GM18520 (cell line): ENCODE results near the gene MROH8.
A peak's percentile ranks its signal among the peaks of the same experiment; 100 is the strongest.

Experiments
- ATAC-seq: cut with Tn5 transposase; IDR thresholded peaks from one replicate; pipeline ENCODE4 v1.9.1; 2021; ENCODE audit not compliant: unreplicated experiment

The MROH8 gene

DNA sequence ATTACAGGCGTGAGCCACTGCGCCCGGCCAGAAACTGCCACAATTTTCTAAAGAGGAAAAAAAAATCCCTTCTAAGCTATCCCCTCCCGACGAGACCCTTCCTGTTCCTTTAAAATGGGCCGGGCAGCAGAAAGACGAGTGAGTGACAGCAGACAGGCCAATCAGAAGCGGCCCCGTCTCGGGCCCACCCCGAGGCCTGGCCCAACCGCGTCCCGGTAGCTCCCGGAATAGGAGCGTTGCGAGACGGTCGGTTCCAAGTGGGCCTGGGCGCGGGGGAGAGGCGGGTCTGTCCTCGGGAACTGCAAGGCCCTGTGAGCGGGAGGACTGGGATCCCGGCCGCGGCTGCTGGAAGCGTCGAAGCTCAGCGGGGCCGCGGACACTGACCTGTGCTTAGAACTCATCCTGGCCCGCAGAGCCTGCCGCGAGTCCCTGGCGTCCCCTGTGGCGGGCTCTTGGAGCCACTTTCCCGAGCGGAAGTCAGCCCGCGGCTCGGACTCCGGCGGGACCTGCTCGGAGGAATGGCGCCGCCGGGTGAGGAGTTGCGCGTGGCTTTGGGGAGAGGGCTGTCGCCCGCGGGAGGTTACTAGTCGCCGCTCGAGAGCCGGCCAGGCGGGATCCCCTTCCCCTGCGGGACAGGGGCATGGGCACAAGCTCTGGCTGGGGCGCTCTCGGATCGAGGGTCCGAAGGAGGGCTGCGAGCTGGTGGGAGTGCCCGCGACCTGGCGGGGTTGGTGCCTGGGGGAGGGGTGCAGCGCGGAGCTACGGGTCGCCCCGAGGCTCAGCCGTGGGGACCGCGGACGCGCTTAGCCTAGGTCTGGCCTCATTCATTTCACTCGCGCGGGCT is at the start of gene MROH8, which contains the start of gene RPN2:
TSS of gene MROH8 (minus strand) at position 710 of the 844 bp plus-strand sequence.
TSS of gene RPN2 (plus strand) at position 492 of the 844 bp plus-strand sequence. CDS start at position 519, 27 bp downstream.
- ATAC-seq, result peak; percentile 85

DNA sequence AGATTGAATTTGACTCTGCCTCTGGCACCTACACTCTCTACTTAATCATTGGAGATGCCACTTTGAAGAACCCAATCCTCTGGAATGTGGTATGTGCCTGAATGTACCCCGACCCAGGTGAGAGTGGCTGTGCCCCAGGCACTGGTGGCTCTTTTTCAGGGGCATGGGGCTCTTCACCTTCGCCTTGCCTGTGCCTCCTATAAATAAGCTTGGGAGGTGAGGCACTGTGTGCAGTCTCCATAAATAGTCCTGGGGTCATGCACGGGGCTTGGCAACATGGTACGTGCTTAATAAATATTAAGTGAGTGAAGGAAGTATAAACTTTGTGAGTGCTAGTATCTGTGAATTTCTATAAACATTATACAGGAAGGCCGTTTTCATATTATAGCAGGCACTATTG is 49.3 kb upstream of the MROH8 start:
- no peak for ATAC-seq

DNA sequence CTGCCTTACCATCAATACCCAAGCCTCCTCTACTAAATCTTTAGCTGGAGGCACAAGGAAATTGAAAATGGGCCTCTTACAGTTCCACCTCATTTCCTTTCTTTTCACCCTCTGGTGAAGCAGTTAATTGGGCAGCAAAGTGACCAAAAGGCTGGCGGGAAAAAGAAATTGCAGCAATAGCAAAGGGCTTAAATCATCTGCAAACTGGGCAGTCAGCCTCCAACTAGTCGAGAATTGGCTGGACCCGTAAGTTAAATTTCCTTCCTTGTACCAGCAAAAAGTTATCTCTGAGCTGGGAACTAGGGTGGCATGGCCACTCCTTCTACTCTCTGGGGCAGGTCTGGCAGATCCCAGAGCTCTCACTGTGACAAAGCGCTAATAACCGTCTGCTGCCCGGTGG is 48.7 kb upstream of the MROH8 start:
- no peak for ATAC-seq

DNA sequence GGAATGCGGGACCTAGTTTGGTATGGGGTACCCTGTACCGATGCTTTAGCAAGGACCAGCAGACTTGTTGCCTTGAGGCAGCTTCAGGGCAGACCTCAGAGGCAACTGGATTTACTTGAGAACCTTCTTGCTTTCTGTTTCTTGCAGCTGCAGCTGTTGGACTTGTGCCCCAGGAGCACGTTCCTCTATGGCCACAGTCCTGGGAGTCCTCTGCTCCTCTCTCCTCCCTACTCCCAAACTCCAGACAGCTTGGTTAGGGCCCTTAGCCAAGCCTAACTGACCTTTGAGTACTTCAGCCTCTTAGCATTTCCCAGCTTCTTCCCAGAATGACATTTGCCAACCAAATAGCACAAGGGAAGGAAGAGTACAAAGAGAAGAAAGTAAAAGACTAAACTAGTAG is 47.5 kb upstream of the MROH8 start:
- no peak for ATAC-seq

DNA sequence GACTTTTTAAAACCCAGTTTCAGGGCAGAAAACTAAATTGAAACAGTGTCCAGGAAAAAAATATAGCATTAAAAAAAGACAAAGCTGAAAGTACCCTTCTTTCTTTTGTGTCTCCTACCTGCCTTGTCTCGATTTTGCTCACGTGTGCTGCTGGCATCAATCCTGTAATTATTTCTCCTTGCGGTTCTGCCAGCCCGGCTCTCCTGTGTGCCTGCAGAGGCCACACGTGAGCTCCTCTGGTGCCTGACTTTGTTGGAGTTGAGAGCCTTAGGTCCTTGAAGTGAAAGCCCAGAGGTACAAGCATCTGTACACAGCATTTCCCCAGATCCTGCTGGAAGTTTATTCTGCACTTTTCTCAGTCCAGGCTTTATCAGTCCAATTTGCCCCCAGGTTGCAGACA is 45.8 kb upstream of the MROH8 start:
- no peak for ATAC-seq

DNA sequence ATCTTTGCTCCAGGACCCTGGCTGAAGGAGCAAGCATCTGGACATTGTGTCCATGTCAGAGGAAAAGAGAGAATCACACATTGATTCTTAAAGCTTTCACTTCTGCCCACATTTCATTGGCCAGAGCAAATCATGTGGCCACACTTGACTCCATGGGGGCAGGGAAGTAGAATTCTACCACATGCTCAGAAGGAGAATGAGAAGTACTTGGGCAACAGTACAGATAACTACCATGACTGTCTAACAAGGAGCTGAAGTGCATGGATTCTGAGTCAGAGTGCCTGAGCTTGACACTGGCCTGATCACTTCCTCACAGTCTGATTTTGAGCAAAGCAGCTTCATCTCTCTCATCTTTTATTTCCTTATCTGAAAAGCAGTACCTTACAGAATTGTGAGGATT is 43.7 kb upstream of the MROH8 start:
- no peak for ATAC-seq

DNA sequence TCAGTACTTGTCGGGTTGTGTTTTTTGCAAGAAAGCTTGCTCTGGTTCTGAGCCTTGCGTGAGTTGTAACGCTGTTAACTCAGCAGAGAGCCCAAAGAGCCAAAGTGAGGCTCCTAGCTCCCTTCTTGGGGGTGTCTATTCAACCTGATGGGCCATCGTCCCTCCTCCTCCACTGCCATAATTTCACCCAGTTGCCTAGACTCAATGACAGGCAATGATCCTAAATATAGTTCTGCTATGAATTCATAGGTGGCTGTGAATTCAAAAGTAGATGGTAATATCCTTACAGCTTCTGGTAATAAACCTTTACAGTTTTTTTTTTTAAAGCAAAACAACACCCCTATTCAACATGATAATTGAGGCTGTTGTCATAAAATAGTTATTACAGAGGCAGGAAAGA is 42.7 kb upstream of the MROH8 start:
- ATAC-seq, result no peak

DNA sequence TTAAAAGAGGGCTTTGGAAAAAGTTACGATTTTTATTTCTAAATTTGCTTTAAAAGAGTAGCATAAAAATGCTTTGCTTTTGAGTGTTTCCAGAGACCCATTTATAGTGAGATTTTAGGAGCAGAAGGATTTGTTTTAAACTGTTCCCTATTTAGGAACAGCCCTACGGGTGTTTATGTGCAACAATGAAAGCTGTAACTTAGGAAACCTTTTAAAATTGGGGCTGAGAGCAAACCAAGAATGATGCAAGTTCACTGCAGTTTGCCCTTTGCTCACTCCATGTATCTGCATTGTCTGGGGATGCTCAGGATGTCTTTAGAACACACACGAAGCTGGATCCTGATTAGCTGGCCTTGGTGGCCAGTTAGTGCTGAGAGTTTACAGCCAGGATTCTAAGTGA is 41.4 kb upstream of the MROH8 start:
- ATAC-seq, result no peak

DNA sequence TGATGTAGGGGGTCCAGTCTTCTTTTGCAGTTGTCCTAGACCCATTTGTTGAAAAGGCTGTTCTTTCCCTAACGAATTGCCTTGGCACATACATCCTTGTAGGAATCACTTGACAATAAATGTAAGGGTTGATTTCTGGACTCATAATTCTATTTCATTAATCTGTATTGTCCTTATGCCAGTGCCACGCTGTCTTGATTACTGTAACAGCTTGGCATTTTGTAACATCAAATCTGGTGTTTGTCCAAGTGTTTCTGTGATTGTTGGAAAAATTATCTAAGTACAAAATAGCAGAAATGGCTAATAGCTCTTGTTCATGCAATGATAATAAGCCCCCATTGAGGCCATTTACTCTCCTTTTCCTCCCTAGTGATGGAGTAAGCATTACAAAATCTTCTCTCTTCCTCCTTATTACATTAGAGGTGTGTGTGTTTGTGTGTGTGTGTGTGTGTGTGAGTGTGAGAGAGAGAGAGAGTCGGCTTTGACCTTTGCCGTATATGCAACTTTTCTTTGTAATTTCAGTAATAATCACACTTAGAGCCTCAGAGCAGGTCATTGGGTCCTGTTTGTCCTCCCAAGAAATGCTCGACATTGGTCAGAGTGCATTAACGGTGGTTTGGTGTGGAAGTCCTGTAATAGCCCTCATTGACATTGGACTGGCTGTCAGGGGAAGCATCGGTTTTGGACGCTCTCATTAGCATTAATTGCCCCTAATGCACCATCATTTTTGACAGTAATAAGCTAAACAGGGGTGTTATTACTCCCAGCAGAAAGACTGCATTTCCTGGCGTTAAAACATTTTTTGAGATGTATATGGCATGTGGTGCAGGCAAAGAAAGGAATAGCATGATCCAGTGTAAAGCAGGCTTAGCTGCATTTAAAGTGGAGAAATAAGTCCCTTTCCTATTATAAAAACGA is 40.7 kb upstream of the MROH8 start:
- ATAC-seq, result no peak

DNA sequence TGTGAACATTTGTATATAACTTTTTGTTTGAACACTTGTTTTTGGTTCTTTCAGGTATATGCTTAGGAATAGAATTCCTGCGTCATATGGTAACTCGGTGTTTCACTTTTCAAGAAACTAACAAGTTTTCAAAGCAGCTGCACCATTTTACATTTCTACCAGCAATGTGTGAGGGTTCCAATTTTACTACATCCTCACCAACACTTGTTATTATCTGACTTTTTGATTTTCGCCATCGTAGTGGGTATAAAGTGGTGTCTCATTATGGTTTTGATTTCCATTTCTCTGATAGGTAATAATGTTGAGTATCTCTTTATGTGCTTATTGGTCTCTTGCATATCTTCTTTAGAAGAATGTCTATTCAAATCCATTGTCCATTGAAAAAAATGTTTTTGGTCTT is 39.6 kb upstream of the MROH8 start:
- ATAC-seq, result no peak

DNA sequence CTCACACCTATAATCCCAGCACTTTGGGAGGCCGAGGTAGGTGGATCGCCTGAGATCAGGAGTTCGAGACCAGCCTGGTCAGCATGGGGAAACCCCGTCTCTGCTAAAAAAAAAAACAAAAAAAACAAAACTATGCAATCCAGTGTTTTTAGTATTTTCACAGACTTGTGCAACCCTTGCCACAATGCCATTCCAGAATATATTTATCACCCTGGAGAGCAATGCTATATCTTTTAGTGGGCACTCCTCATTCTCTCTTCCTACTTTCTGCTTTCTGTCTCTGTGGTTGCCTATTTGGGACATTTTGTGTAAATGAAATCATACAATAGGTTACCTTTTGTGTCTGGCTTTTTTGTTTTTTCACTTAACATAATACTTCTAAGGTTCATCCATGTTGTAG is 39.1 kb upstream of the MROH8 start:
- no peak for ATAC-seq

DNA sequence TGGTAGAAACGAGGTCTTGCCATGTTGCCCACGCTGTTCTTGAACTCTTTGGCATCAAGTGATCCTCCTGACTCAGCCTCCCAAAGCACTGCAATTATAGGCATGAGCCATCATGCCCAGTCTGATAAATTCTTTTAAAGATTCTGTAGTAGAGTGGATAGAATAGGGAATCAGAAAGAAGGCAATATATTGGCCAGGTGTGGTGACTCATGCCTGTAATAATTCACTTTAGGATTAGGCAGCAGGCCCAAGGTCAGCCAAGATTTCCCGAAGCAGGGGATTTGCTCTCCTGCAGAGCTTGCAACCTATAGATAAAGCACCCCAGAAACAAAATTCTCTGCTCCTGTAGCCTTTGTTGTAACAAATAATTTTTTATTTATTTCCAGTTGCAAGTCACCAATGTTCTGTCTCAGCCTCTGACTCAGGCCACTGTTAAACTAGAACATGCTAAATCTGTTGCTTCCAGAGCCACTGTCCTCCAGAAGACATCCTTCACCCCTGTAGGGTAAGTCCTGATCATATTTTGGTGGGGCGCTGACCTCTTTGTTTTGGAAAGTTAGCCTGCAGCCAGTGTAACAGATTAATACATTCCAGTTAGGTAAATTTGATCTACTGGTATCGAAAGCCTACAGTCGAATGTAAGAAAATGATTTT is 30.4 kb upstream of the MROH8 start:
- no peak for ATAC-seq

DNA sequence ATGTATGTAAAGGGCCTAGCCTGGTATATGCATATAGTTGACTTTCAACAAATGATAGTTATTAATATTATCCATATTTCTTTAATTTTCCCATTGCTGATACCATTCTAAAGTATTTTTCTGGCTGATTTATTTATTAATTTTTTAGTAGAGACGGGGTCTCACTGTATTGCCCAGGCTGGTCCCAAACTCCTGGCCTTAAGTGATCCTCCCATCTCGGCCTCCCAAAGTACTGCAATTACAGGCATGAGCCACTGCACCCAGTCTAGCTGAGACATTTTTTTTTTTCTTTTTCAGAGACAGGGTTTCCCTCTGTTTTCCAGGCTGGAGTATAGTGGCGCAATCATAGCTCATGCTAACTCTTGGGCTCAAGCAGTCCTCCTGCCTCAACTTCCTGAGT is 29.8 kb upstream of the MROH8 start:
- no peak for ATAC-seq

DNA sequence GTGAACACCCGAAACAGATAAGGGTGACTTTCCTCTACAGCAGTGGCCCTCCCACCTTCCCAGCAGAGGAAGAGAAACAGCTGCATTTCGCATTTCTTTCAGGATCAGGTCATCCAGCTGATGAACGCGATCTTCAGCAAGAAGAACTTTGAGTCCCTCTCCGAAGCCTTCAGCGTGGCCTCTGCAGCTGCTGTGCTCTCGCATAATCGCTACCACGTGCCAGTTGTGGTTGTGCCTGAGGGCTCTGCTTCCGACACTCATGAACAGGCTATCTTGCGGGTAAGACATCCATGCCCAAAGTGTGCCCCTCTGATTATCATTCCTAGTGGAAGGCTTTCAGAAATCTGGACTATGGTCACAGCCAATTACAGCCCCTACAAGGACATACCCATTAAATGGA is 27.8 kb upstream of the MROH8 start:
- no peak for ATAC-seq

DNA sequence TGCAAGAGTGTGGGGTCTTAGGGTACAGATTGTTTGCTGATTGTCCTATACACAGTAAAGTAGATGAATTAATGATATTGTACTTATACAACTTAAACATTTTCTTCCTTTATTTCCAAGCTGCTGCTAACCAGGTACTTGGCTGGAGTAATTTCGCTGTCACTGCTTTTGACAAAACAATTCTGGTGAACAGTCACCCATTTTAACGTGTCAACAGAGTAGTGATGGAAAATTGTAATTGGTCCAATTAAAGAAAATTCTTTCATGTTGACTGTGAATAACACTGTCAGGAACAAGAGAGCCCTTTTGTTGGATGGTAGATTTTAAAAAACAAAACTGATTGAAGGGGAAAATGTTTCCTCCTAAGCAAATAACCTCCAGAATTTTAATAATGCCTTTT is 26.4 kb upstream of the MROH8 start:
- ATAC-seq, result no peak

DNA sequence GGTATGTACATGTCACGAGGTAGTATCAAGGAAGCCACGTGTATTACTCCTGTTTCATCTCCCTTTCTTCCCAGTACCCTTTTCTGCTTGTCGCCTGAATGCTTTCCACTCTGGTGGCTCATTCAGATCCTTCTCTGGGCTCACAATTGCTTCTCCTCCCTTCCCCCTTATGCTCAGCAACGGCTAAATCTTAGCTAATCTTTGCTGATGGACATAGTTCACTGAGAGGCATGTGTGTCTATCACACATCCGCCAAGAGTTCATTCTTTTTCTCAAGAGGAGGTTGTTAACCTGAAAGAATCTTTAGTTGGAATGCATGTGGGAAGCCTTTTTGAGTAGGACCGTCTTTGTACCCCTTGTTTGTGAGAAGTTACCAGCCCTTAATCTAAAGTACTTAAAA is 25.8 kb upstream of the MROH8 start:
- no peak for ATAC-seq

DNA sequence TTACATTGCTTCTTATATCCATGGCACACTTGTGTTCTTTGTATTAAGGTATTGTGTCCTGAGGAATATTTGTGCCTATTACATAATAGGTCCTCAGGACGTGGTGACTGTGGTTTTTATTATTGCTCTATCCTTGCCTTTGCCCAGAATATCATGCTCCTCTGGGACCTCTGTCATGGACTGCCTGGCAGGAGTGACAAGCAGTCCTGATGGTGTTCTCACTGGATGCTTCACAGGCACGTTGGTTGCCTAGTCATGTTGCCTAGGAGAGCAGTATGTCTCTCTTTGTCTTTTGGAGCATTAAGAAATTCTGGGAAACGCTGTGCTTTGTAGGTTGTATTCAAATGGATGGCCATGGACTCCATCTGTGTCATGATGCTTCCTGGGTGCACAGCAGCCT is 24.7 kb upstream of the MROH8 start:
- ATAC-seq, result no peak

DNA sequence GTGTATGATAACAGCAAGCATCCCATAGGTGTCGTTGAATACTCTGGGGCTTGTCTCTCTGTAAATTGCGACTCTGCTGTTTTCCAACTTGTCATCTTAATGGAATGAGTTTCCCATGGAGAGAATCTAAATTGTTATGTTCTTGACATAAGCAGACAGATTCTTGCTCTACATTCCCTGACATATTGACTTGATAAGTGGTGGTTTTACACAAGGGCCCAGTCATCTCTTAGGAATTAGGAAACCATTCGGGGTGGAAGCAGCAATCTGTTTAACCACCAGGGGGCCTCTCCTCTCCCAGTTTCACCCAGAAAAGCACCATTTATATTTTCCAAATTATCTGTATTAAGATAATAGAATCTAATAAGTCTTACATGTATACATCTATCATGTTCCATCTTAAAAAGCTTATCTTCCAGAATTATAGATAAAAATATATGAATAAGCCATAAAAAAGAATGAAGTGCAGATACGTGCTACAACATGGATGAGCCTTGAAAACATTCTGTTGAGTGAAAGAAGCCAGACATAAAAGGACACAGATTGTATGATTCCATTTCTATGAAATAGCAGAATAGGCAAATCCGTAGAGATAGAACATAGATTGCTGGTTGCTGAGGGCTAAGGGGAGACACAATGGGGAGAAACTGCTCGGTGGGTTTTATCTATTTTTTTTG is 23.1 kb upstream of the MROH8 start:
- no peak for ATAC-seq

DNA sequence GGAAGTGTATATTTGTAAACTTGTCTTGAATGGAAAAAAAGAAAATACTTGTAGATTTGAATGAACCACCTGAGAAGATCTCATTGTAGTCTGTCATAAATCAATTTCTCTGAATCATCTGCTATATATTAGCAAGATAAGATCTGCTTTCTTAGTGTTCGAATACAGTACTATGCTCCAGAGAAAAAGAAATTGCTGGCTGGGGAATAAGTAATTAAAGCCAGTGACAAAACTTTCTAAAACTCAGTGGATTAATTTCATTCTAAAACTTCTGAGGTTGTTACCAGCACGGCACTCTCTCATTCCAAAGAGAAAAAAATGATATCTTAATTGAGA is 22.4 kb upstream of the MROH8 start:
- ATAC-seq, result no peak

DNA sequence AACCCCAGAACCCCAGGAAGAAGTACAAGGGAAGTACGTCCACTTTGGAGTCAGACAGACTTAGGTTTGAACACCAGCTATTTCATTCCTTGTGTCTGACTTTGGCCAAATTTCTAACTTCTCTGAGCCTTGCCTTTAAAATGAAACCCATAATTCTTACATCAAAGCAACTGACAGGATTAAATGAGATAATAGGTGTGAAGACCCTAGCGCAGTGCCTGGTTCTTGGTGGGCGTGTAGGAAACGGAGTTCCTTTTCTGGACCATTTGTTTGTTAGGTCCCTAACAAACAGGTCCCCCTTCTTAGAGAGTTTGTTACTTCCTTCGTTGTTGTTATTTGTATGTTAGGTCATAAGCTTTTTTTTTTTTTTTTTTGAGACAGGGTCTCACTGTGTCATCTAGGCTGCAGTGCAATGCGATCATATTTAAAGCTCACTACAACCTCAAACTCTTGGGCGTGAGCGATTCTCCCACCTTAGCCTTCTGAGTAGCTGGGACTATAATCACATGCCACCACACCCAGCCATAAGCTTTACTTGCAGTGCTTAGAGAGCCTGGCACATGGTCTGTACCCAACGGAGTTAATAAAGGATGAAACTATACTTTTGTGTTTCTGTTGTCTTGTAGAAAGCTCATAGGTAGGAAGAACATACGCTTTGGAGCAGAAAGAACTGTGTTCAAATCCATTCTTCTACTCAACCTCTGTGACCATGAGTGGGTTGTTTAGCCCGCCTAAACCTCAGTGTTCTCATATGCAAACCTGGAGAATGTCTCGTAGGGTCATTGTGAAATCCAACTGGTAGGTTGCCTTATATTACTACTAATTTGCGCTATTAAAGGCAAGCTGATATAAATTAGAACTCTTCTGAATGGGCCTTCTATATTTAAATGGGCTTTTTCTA is 21.8 kb upstream of the MROH8 start:
- no peak for ATAC-seq
